ENCODE measurements around the gene GCNT1. TPM values are rescaled to one million over a fixed set of nuclear protein-coding genes. Genes with fewer than 3 reads are reported as not detected.
"Not testable (repeated sequence)": the region's sequence is repeated elsewhere in the genome, so short reads cannot be mapped to it uniquely, and the experiment has no call there.

GCNT1 gene
- total RNA-seq, 2 donors from 2014 or later = 70.6 to 76.1 TPM

- Histone ChIP-seq H3K4me3 (ENCODE audit: low read length) (no peak overlapping the region), H3K27me3 (ENCODE audit: control insufficient read depth, insufficient read depth, low read length, poor library complexity, severe bottlenecking) (no peaks in the 10 kb centered on the region), H3K27ac (ENCODE audit: low read depth, low read length) (no peak overlapping the region), H3K4me1 (ENCODE audit: control insufficient read depth, insufficient read depth, low read length) (peaks cover 6% of the 10 kb centered on the region), H3K36me3 (ENCODE audit: control insufficient read depth, insufficient read depth, low read length) (no peaks in the 10 kb centered on the region), H3K9me3 (ENCODE audit: control insufficient read depth, low read length) (no peaks in the 10 kb centered on the region), H3K9ac (ENCODE audit: extremely low read depth, low read length, poor library complexity, severe bottlenecking) (no peak overlapping the region)
- no peak overlapping the region for H3K4me3 Mint-ChIP-seq
- peaks cover 10% of the 10 kb centered on the region for H3K4me1 Mint-ChIP-seq
- no peaks in the 10 kb centered on the region for H3K36me3 Mint-ChIP-seq (ENCODE audit: low read depth)
- no peak for TF ChIP-seq CTCF (conservative IDR thresholded peaks at IDR 0.05)
- no peak overlapping the region for H3K27ac Mint-ChIP-seq
- DNase-seq = no peak
- no peaks in the 10 kb centered on the region for H3K27me3 Mint-ChIP-seq (ENCODE audit: insufficient read depth)
- peaks cover 14% of the 10 kb centered on the region for H3K9me3 Mint-ChIP-seq
- WGBS, 2 experiments (ENCODE audit: insufficient coverage in 1 of 2, insufficient read length in 1 of 2) = 91 to 92% methylated on average over 3 of the region's 3 CpGs
These were observed 62.9 kb downstream of the GCNT1 start for GRCh38 chr9:76521906-76522305.

GRCh38 chr9:76523617-76524200, 64.7 kb downstream of the GCNT1 start:
- H3K4me3 ChIP-seq (ENCODE audit: low read length); H3K4me1 Mint-ChIP-seq; H3K36me3 ChIP-seq (ENCODE audit: control insufficient read depth, insufficient read depth, low read length); H3K36me3 Mint-ChIP-seq (ENCODE audit: low read depth); H3K4me1 ChIP-seq (ENCODE audit: control insufficient read depth, insufficient read depth, low read length); H3K9me3 ChIP-seq (ENCODE audit: control insufficient read depth, low read length); H3K9ac ChIP-seq (ENCODE audit: extremely low read depth, low read length, poor library complexity, severe bottlenecking); H3K27ac ChIP-seq (ENCODE audit: low read depth, low read length); DNase-seq; H3K4me3 Mint-ChIP-seq; H3K27me3 Mint-ChIP-seq (ENCODE audit: insufficient read depth); H3K27ac Mint-ChIP-seq; H3K27me3 ChIP-seq (ENCODE audit: control insufficient read depth, insufficient read depth, low read length, poor library complexity, severe bottlenecking): not testable (repeated sequence)
- WGBS, 2 experiments (ENCODE audit: insufficient coverage in 1 of 2, insufficient read length in 1 of 2) = 94 to 98% methylated on average over 15 to 36 of the region's 36 CpGs
- peaks cover 19% of the 10 kb centered on the region for H3K9me3 Mint-ChIP-seq

- no peaks in the 10 kb centered on the region for H3K27me3 Mint-ChIP-seq (ENCODE audit: insufficient read depth)
- no peaks in the 10 kb centered on the region for H3K36me3 Mint-ChIP-seq (ENCODE audit: low read depth)
- Histone ChIP-seq H3K9me3 (ENCODE audit: control insufficient read depth, low read length) (peaks cover 6% of the 10 kb centered on the region), H3K4me3 (ENCODE audit: low read length) (no peak overlapping the region), H3K27ac (ENCODE audit: low read depth, low read length) (no peak overlapping the region), H3K27me3 (ENCODE audit: control insufficient read depth, insufficient read depth, low read length, poor library complexity, severe bottlenecking) (no peaks in the 10 kb centered on the region), H3K36me3 (ENCODE audit: control insufficient read depth, insufficient read depth, low read length) (no peaks in the 10 kb centered on the region), H3K4me1 (ENCODE audit: control insufficient read depth, insufficient read depth, low read length) (peaks cover 4% of the 10 kb centered on the region), H3K9ac (ENCODE audit: extremely low read depth, low read length, poor library complexity, severe bottlenecking) (no peak overlapping the region)
- DNase-seq = no peak
- peaks cover 19% of the 10 kb centered on the region for H3K9me3 Mint-ChIP-seq
- TF ChIP-seq CTCF (conservative IDR thresholded peaks at IDR 0.05) = no peak
- peaks cover 6% of the 10 kb centered on the region for H3K4me1 Mint-ChIP-seq
- no peak overlapping the region for H3K4me3 Mint-ChIP-seq
- no peak overlapping the region for H3K27ac Mint-ChIP-seq
- WGBS, 2 experiments (ENCODE audit: insufficient coverage in 1 of 2, insufficient read length in 1 of 2) = 87 to 94% methylated on average over 2 to 3 of the region's 3 CpGs
These were observed 66.2 kb downstream of the GCNT1 start for GRCh38 chr9:76525196-76525595.

- WGBS, 2 experiments (ENCODE audit: insufficient coverage in 1 of 2, insufficient read length in 1 of 2) = 66 to 67% methylated on average over 1 of the region's 1 CpG
- Histone ChIP-seq H3K27me3 (ENCODE audit: control insufficient read depth, insufficient read depth, low read length, poor library complexity, severe bottlenecking) (no peaks in the 10 kb centered on the region), H3K36me3 (ENCODE audit: control insufficient read depth, insufficient read depth, low read length) (no peaks in the 10 kb centered on the region), H3K4me3 (ENCODE audit: low read length) (no peak overlapping the region), H3K9me3 (ENCODE audit: control insufficient read depth, low read length) (peaks cover 6% of the 10 kb centered on the region), H3K9ac (ENCODE audit: extremely low read depth, low read length, poor library complexity, severe bottlenecking) (no peak overlapping the region), H3K4me1 (ENCODE audit: control insufficient read depth, insufficient read depth, low read length) (peaks cover 4% of the 10 kb centered on the region), H3K27ac (ENCODE audit: low read depth, low read length) (no peak overlapping the region)
- Mint-ChIP-seq H3K27ac (no peak overlapping the region), H3K27me3 (ENCODE audit: insufficient read depth) (no peaks in the 10 kb centered on the region), H3K36me3 (ENCODE audit: low read depth) (no peaks in the 10 kb centered on the region), H3K9me3 (peaks cover 19% of the 10 kb centered on the region), H3K4me3 (no peak overlapping the region), H3K4me1 (peaks cover 8% of the 10 kb centered on the region)
- no peak for TF ChIP-seq CTCF (conservative IDR thresholded peaks at IDR 0.05)
- DNase-seq = no peak
These were observed 67.0 kb downstream of the GCNT1 start for GRCh38 chr9:76526026-76526425.
